PC-9 (cell line): ENCODE measurements around the gene FOXF1. TPM values are rescaled to one million over a fixed set of nuclear protein-coding genes. Genes with fewer than 3 reads are reported as not detected.
A peak's percentile ranks its signal among the peaks of the same experiment; 100 is the strongest.

Experiments
- BruUV-seq: library from RNA; stranded (reverse); fragments of 400-500 nt; replicated peaks from 2 replicates; lab custom pipeline; 2021; lab: Mats Ljungman, UMichigan
- CTCF ChIA-PET: fragments of 300-600 bp; sonication (Branson Sonifier 250); formaldehyde crosslinking; loops from one replicate; lab custom pipeline; 2022; ENCODE audit warnings: antibody characterized with exemption; lab: Charles Lee
- POLR2A ChIA-PET: fragments of 300-600 bp; sonication (Branson Sonifier 250); formaldehyde crosslinking; loops from one replicate; lab custom pipeline; 2022; ENCODE audit warnings: antibody characterized with exemption; ENCODE audit not compliant: unreplicated experiment; lab: Charles Lee
- DNase-seq, 2 experiments: peaks; one replicate each; pipeline versions ENCODE4 v3.0.0 to v3.0.0-alpha.2; 2015 to 2022; ENCODE audit warnings: mixed read lengths in 1 of 2
- H2AFZ ChIP-seq: fragments of 200-600 bp; sonication (generic); 2 replicates; pipeline ENCODE4 v1.8.1; 2017; ENCODE audit warnings: antibody characterized with exemption
- H3F3A ChIP-seq: fragments of 200-600 bp; sonication (generic); 2 replicates; pipeline ENCODE4 v1.8.1; 2017; ENCODE audit warnings: antibody characterized with exemption, mild to moderate bottlenecking, low read depth; ENCODE audit not compliant: insufficient read depth
- H3K27ac ChIP-seq: fragments of 200-600 bp; sonication (generic); 2 replicates; pipeline ENCODE4 v1.6.1; 2016; ENCODE audit warnings: mixed run types
- H3K27me3 ChIP-seq: fragments of 200-600 bp; sonication (generic); 2 replicates; pipeline ENCODE4 v1.6.1; 2016; ENCODE audit warnings: low read depth, mixed run types; ENCODE audit not compliant: insufficient read depth
- H3K36me3 ChIP-seq: fragments of 200-600 bp; sonication (generic); 2 replicates; pipeline ENCODE4 v1.6.1; 2016; ENCODE audit warnings: low read depth, mixed run types
- H3K4me1 ChIP-seq: fragments of 200-600 bp; sonication (generic); replicated peaks from 2 replicates; pipeline ENCODE4 v1.6.1; 2016; ENCODE audit warnings: mixed run types; ENCODE audit not compliant: insufficient read depth
- H3K4me2 ChIP-seq: fragments of 200-600 bp; sonication (generic); 2 replicates; pipeline ENCODE4 v1.6.1; 2017; ENCODE audit warnings: mixed run types
- H3K4me3 ChIP-seq: fragments of 200-600 bp; sonication (generic); 2 replicates; pipeline ENCODE4 v1.6.1; 2016; ENCODE audit warnings: mixed run types
- H3K79me2 ChIP-seq: fragments of 200-600 bp; sonication (generic); 2 replicates; pipeline ENCODE4 v1.6.1; 2017; ENCODE audit warnings: low read depth, mixed run types
- H3K9me2 ChIP-seq: fragments of 200-600 bp; sonication (generic); 2 replicates; pipeline ENCODE4 v1.8.1; 2017; ENCODE audit warnings: mild to moderate bottlenecking; ENCODE audit not compliant: insufficient read depth
- H3K9me3 ChIP-seq: fragments of 200-600 bp; sonication (generic); 2 replicates; pipeline ENCODE4 v1.8.1; 2016; ENCODE audit warnings: low read depth; ENCODE audit not compliant: insufficient read depth
- H4K20me1 ChIP-seq: fragments of 200-600 bp; sonication (generic); 2 replicates; pipeline ENCODE4 v1.8.1; 2017; ENCODE audit not compliant: insufficient read depth
- CTCF ChIP-seq: fragments of 200-600 bp; sonication (generic); conservative IDR thresholded peaks from 2 replicates; pipeline ENCODE4 v1.6.1; 2017; ENCODE audit warnings: mixed run types, antibody characterized with exemption, mild to moderate bottlenecking, moderate library complexity
- EZH2 ChIP-seq: fragments of 200-600 bp; sonication (generic); IDR thresholded peaks from 2 replicates; pipeline ENCODE4 v1.8.0; 2017; ENCODE audit warnings: antibody characterized with exemption, low read depth
- intact Hi-C: fragments of 100-400 bp; cut with micrococcal nuclease; formaldehyde crosslinking; loops from one replicate; pipeline ENCODE4 v1.10.0; 2022; ENCODE audit not compliant: unreplicated experiment
- total RNA-seq: library from RNA; stranded (reverse); gene quantifications from 2 replicates; pipeline ENCODE4 v1.2.3, GENCODE V29; 2021

FOXF1 gene
- total RNA-seq, 1 experiment from 2014 or later = not detected

- Histone ChIP-seq H3K4me3 (no peak overlapping the region), H2AFZ (no peak overlapping the region), H4K20me1 (no peaks in the 10 kb centered on the region), H3K36me3 (no peaks in the 10 kb centered on the region), H3K9me2 (no peaks in the 10 kb centered on the region), H3K27ac (no peak overlapping the region), H3F3A (no peaks in the 10 kb centered on the region), H3K79me2 (no peaks in the 10 kb centered on the region), H3K4me2 (no peak overlapping the region), H3K4me1 (no peaks in the 10 kb centered on the region), H3K9me3 (no peaks in the 10 kb centered on the region), H3K27me3 (peaks cover 18% of the 10 kb centered on the region)
- ChIA-PET POLR2A (no interaction called here), CTCF (no interaction called here)
- TSS peak; percentile 12 for BruUV-seq
- intact Hi-C loops = no loop called here
- no peak for DNase-seq
- no peak for TF ChIP-seq CTCF
- TF ChIP-seq EZH2 = no peak
Observed at GRCh38 chr16:86528061-86528929, 18.0 kb downstream of the FOXF1 start.

- TF ChIP-seq CTCF (no peak), EZH2 (no peak)
- Histone ChIP-seq H2AFZ (no peak overlapping the region), H3K4me3 (no peak overlapping the region), H3K79me2 (no peaks in the 10 kb centered on the region), H3K27ac (no peak overlapping the region), H3K27me3 (peaks cover 10% of the 10 kb centered on the region), H3F3A (no peaks in the 10 kb centered on the region), H3K9me3 (no peaks in the 10 kb centered on the region), H4K20me1 (no peaks in the 10 kb centered on the region), H3K36me3 (no peaks in the 10 kb centered on the region), H3K4me2 (no peak overlapping the region), H3K9me2 (no peaks in the 10 kb centered on the region), H3K4me1 (no peaks in the 10 kb centered on the region)
- ChIA-PET CTCF (no interaction called here), POLR2A (no interaction called here)
- DNase-seq = no peak
- intact Hi-C loops = no loop called here
- no TSS peak for BruUV-seq
Observed at GRCh38 chr16:86529160-86529559, 18.8 kb downstream of the FOXF1 start.

- CTCF ChIA-PET = no interaction called here
Observed at GRCh38 chr16:86530251-86531190, 20.2 kb downstream of the FOXF1 start.

More at GRCh38 chr16:86530251-86531190, 20.2 kb downstream of the FOXF1 start:
- POLR2A ChIA-PET = no interaction called here
- Histone ChIP-seq H3K27ac (no peak overlapping the region), H3K4me2 (no peak overlapping the region), H3F3A (no peaks in the 10 kb centered on the region), H3K4me3 (no peak overlapping the region), H3K27me3 (no peaks in the 10 kb centered on the region), H3K4me1 (no peaks in the 10 kb centered on the region), H3K9me2 (no peaks in the 10 kb centered on the region), H3K79me2 (no peaks in the 10 kb centered on the region), H4K20me1 (no peaks in the 10 kb centered on the region), H3K9me3 (no peaks in the 10 kb centered on the region), H3K36me3 (no peaks in the 10 kb centered on the region), H2AFZ (no peak overlapping the region)
- no peak for TF ChIP-seq CTCF
- no peak for TF ChIP-seq EZH2
- DNase-seq = no peak
- intact Hi-C loops = no loop called here
- no TSS peak for BruUV-seq
